Gastrocnemius medialis (tissue), 4 donors: Measurements from ENCODE around the gene VIT.

Experiments used
- CTCF ChIP-seq, 5 experiments: fragments of 450-650 bp in 3 of 5; fragments of 200-600 bp in 2 of 5; sonication (generic) in 2 of 5; IDR thresholded peaks in 4 of 5; conservative IDR thresholded peaks in 1 of 5; 1 replicate in 4 of 5; 2 replicates in 1 of 5; pipeline ENCODE4 v1.5.1; 2016 to 2019; ENCODE audit warnings: antibody characterized with exemption in 5 of 5, mild to moderate bottlenecking in 3 of 5, moderate library complexity in 3 of 5
- POLR2A ChIP-seq, 2 donors: fragments of 450-650 bp; IDR thresholded peaks; one replicate each; pipeline ENCODE4 v1.6.1; 2017; ENCODE audit warnings: antibody characterized with exemption in 2 of 2, mild to moderate bottlenecking in 2 of 2, moderate library complexity in 2 of 2

- TF ChIP-seq CTCF (IDR thresholded peaks at IDR 0.05 in 4 of 5, conservative IDR thresholded peaks at IDR 0.05 in 1 of 5) (no peak), POLR2A (IDR thresholded peaks at IDR 0.05) (no peak)
Measured at GRCh38 chr2:36659872-36660312, 36.6 kb upstream of the VIT start.
